Stimulated activated CD4-positive, alpha-beta T cell treated with anti-CD3 and anti-CD28 coated beads, TNF-alpha, amount 100 ng/mL, for 4 hours (primary cell): ENCODE measurements around the gene RASSF8.
A peak's percentile ranks its signal among the peaks of the same experiment; 100 is the strongest.

ENCODE experiments used
- DNase-seq, 3 experiments: peaks; one replicate each; pipeline ENCODE4 v3.0.0-alpha.2; 2020; ENCODE audit warnings: low read depth in 3 of 3

Gene RASSF8

GRCh38 chr12:26058818-26059217, 100.3 kb downstream of the RASSF8 start:
- DNase-seq: no peak

- DNase-seq: no peak
These were observed 103.5 kb downstream of the RASSF8 start for GRCh38 chr12:26062006-26062405.

GRCh38 chr12:26062566-26062965, 104.1 kb downstream of the RASSF8 start:
- no peak for DNase-seq

GRCh38 chr12:26065451-26065850, 107.0 kb downstream of the RASSF8 start:
- DNase-seq: no peak

GRCh38 chr12:26068503-26068902, 110.0 kb downstream of the RASSF8 start:
- DNase-seq: no peak

GRCh38 chr12:26069796-26070195, 111.3 kb downstream of the RASSF8 start:
- no peak for DNase-seq

GRCh38 chr12:26077915-26078702, 119.6 kb downstream of the RASSF8 start:
- DNase-seq: no peak

GRCh38 chr12:26080911-26081310, 122.4 kb downstream of the RASSF8 start:
- no peak for DNase-seq

- DNase-seq: no peak
These were observed 128.5 kb downstream of the RASSF8 start for GRCh38 chr12:26086936-26087335.

- DNase-seq: no peak
These were observed 130.5 kb downstream of the RASSF8 start for GRCh38 chr12:26088998-26089397.

- no peak for DNase-seq
These were observed 132.5 kb downstream of the RASSF8 start for GRCh38 chr12:26090836-26091510.

GRCh38 chr12:26091822-26092221, 133.3 kb downstream of the RASSF8 start:
- no peak for DNase-seq

- DNase-seq: no peak
These were observed 134.0 kb downstream of the RASSF8 start for GRCh38 chr12:26092346-26093105.

GRCh38 chr12:26095186-26095585, 136.7 kb downstream of the RASSF8 start:
- no peak for DNase-seq

GRCh38 chr12:26096036-26096435, 137.6 kb downstream of the RASSF8 start:
- DNase-seq: no peak

GRCh38 chr12:26097046-26097878, 138.8 kb downstream of the RASSF8 start:
- DNase-seq: peak in 2 of 3 experiments; percentile 9 to 33

GRCh38 chr12:26100666-26101349, 142.3 kb downstream of the RASSF8 start:
- DNase-seq: no peak

- DNase-seq: no peak
These were observed 142.9 kb downstream of the RASSF8 start for GRCh38 chr12:26101350-26101734.

GRCh38 chr12:26101763-26102162, 143.3 kb downstream of the RASSF8 start:
- DNase-seq: no peak

- DNase-seq: no peak
These were observed 144.5 kb downstream of the RASSF8 start for GRCh38 chr12:26102953-26103352.

GRCh38 chr12:26106347-26106746, 147.9 kb downstream of the RASSF8 start:
- DNase-seq: no peak
